ENCODE measurements around the gene OR2G3.

GRCh38 chr1:247614625-247615024, 9.2 kb downstream of the OR2G3 start:
- TF ChIP-seq CTCF (conservative IDR thresholded peaks at IDR 0.05; ENCODE audit: low read depth in 2 of 2) (no peak), CREB1 (CRISPR knock-in tag; IDR thresholded peaks at IDR 0.05; ENCODE audit: low read depth) (no peak), EZH2 (IDR thresholded peaks at IDR 0.05; ENCODE audit: low read depth, unreplicated experiment) (no peak)

All from GM23338 (cell line).